Mesenchymal stem cell (in vitro differentiated cells and primary cell): ENCODE results near the gene FAM90A1.
A peak's percentile ranks its signal among the peaks of the same experiment; 100 is the strongest.
"Not testable (repeated sequence)": the region's sequence is repeated elsewhere in the genome, so short reads cannot be mapped to it uniquely, and the experiment has no call there.

Source experiments
- DNase-seq: peaks from one replicate; pipeline ENCODE4 v3.0.0-alpha.2; 2013
- H2AFZ ChIP-seq: one replicate; pipeline ENCODE4 v1.6.1; 2013; ENCODE audit warnings: low read depth, mild to moderate bottlenecking, control low read depth, inconsistent platforms, low read length, moderate library complexity
- H2AK5ac ChIP-seq: 2 replicates; pipeline ENCODE4 v1.6.1; 2013; ENCODE audit warnings: low read length, moderate library complexity, mild to moderate bottlenecking, inconsistent platforms; ENCODE audit not compliant: severe bottlenecking
- H2BK120ac ChIP-seq: one replicate; pipeline ENCODE4 v1.6.1; 2013; ENCODE audit warnings: low read depth, mild to moderate bottlenecking, inconsistent platforms, low read length, moderate library complexity
- H2BK12ac ChIP-seq, 2 experiments: one replicate each; pipeline ENCODE4 v1.6.1; 2013; ENCODE audit warnings: inconsistent platforms in 2 of 2, low read length in 2 of 2, mild to moderate bottlenecking in 2 of 2, moderate library complexity in 2 of 2, control low read depth in 1 of 2
- H2BK15ac ChIP-seq: one replicate; pipeline ENCODE4 v1.6.1; 2013; ENCODE audit warnings: mild to moderate bottlenecking, low read depth, inconsistent platforms; ENCODE audit not compliant: poor library complexity, severe bottlenecking
- H2BK5ac ChIP-seq: 2 replicates; pipeline ENCODE4 v1.6.1; 2013; ENCODE audit warnings: low read depth, mild to moderate bottlenecking, low read length, control low read depth, inconsistent platforms; ENCODE audit not compliant: poor library complexity, severe bottlenecking
- H3K14ac ChIP-seq, 2 experiments: one replicate each; pipeline ENCODE4 v1.6.1; 2013; ENCODE audit warnings: inconsistent platforms in 2 of 2, low read length in 2 of 2, control low read depth in 1 of 2, mild to moderate bottlenecking in 1 of 2, moderate library complexity in 1 of 2
- H3K18ac ChIP-seq, 2 experiments: one replicate each; pipeline ENCODE4 v1.6.1; 2013; ENCODE audit warnings: inconsistent platforms in 2 of 2, low read length in 2 of 2, control low read depth in 1 of 2, low read depth in 1 of 2, mild to moderate bottlenecking in 1 of 2
- H3K23ac ChIP-seq, 2 experiments: one replicate each; pipeline ENCODE4 v1.6.1; 2013; ENCODE audit warnings: inconsistent platforms in 2 of 2, low read length in 2 of 2, mild to moderate bottlenecking in 2 of 2, moderate library complexity in 2 of 2, control low read depth in 1 of 2
- H3K27ac ChIP-seq: 2 replicates; pipeline ENCODE4 v1.5.1; 2013; ENCODE audit warnings: mild to moderate bottlenecking, moderate library complexity, low read length, control low read depth, inconsistent platforms; ENCODE audit not compliant: poor library complexity, severe bottlenecking
- H3K27me3 ChIP-seq, 2 experiments: 2 replicates each; pipeline versions ENCODE4 v1.6.1 to v1.7.0; 2013; ENCODE audit warnings: low read length in 2 of 2, mild to moderate bottlenecking in 2 of 2, moderate library complexity in 2 of 2, control low read depth in 1 of 2, inconsistent platforms in 1 of 2; ENCODE audit not compliant: control insufficient read depth in 1 of 2, insufficient read depth in 1 of 2
- H3K36me3 ChIP-seq, 2 experiments: 2 replicates each; pipeline versions ENCODE4 v1.6.1 to v1.7.0; 2013; ENCODE audit warnings: low read length in 2 of 2, control low read depth in 1 of 2, inconsistent platforms in 1 of 2, low read depth in 1 of 2, mild to moderate bottlenecking in 1 of 2; ENCODE audit not compliant: insufficient read depth in 2 of 2, control insufficient read depth in 1 of 2
- H3K4ac ChIP-seq, 2 experiments: one replicate each; pipeline ENCODE4 v1.6.1; 2013; ENCODE audit warnings: inconsistent platforms in 2 of 2, low read length in 2 of 2, mild to moderate bottlenecking in 2 of 2, moderate library complexity in 2 of 2, control low read depth in 1 of 2, low read depth in 1 of 2
- H3K4me1 ChIP-seq: 2 replicates; pipeline ENCODE4 v1.6.1; 2013; ENCODE audit warnings: low read depth, low read length, control low read depth; ENCODE audit not compliant: control insufficient read depth, insufficient read depth
- H3K4me2 ChIP-seq: 2 replicates; pipeline ENCODE4 v1.6.1; 2013; ENCODE audit warnings: low read length, mild to moderate bottlenecking, inconsistent platforms; ENCODE audit not compliant: poor library complexity, severe bottlenecking
- H3K4me3 ChIP-seq, 2 experiments: 2 replicates each; pipeline versions ENCODE4 v1.5.1 to v1.7.0; 2013; ENCODE audit warnings: low read length in 2 of 2, mild to moderate bottlenecking in 2 of 2, control low read depth in 1 of 2, low read depth in 1 of 2; ENCODE audit not compliant: insufficient read depth in 1 of 2
- H3K79me1 ChIP-seq: replicated peaks from 2 replicates; pipeline ENCODE4 v1.6.1; 2013; ENCODE audit warnings: mild to moderate bottlenecking, control low read depth, low read length, inconsistent platforms; ENCODE audit not compliant: poor library complexity, severe bottlenecking
- H3K9ac ChIP-seq: 2 replicates; pipeline ENCODE4 v1.7.0; 2013; ENCODE audit warnings: mild to moderate bottlenecking, low read length, moderate library complexity
- H3K9me3 ChIP-seq: 2 replicates; pipeline ENCODE4 v1.7.0; 2013; ENCODE audit warnings: mild to moderate bottlenecking, low read length; ENCODE audit not compliant: control insufficient read depth
- H4K8ac ChIP-seq: one replicate; pipeline ENCODE4 v1.6.1; 2013; ENCODE audit warnings: inconsistent platforms, mild to moderate bottlenecking, low read length, moderate library complexity
- H4K91ac ChIP-seq: one replicate; pipeline ENCODE4 v1.6.1; 2013; ENCODE audit warnings: mild to moderate bottlenecking, low read length, inconsistent platforms
- WGBS: methylation state at CpG from one replicate; pipeline ENCODE4 v1.1.7; 2013; ENCODE audit warnings: mixed read lengths; 5-methylcytosine and 5-hydroxymethylcytosine counted together

The FAM90A1 gene

GRCh38 chr12:8235316-8236157, 8.1 kb upstream of the FAM90A1 start:
- not testable (repeated sequence) for H2AFZ ChIP-seq, H2BK15ac ChIP-seq, H3K4me1 ChIP-seq, H3K4me3 ChIP-seq, H2BK120ac ChIP-seq, H4K8ac ChIP-seq, H3K14ac ChIP-seq, H3K27me3 ChIP-seq, H2BK5ac ChIP-seq, H2BK12ac ChIP-seq, H3K4ac ChIP-seq, H3K4me2 ChIP-seq, H3K18ac ChIP-seq, H4K91ac ChIP-seq, H3K23ac ChIP-seq, H3K9ac ChIP-seq, H2AK5ac ChIP-seq, H3K27ac ChIP-seq, H3K79me1 ChIP-seq, H3K9me3 ChIP-seq, H3K36me3 ChIP-seq
- peak; percentile 60 for DNase-seq
- WGBS, result 85% methylated on average over 15 of the region's 26 CpGs

GRCh38 chr12:8234746-8235145, 7.3 kb upstream of the FAM90A1 start:
- H3K27me3 ChIP-seq, H3K36me3 ChIP-seq, H2BK5ac ChIP-seq, H4K8ac ChIP-seq, H3K14ac ChIP-seq, H2BK120ac ChIP-seq, H3K4me3 ChIP-seq, H3K9ac ChIP-seq, H3K23ac ChIP-seq, H3K4me1 ChIP-seq, H2BK15ac ChIP-seq, H4K91ac ChIP-seq, H3K4ac ChIP-seq, H2BK12ac ChIP-seq, H3K79me1 ChIP-seq, H3K18ac ChIP-seq, H3K27ac ChIP-seq, H2AK5ac ChIP-seq, H3K4me2 ChIP-seq, H2AFZ ChIP-seq, H3K9me3 ChIP-seq, DNase-seq: not testable (repeated sequence)
- 86% methylated on average over 7 of the region's 7 CpGs for WGBS

- not testable (repeated sequence) for H3K18ac ChIP-seq, H3K23ac ChIP-seq, H3K27me3 ChIP-seq, H4K91ac ChIP-seq, H3K4ac ChIP-seq, H3K9me3 ChIP-seq, H3K79me1 ChIP-seq, H2AFZ ChIP-seq, H2BK5ac ChIP-seq, H2BK12ac ChIP-seq, H2BK120ac ChIP-seq, H3K4me1 ChIP-seq, DNase-seq, H3K27ac ChIP-seq, H3K4me3 ChIP-seq, H3K36me3 ChIP-seq, H3K14ac ChIP-seq, H2BK15ac ChIP-seq, H2AK5ac ChIP-seq, H4K8ac ChIP-seq, H3K9ac ChIP-seq, H3K4me2 ChIP-seq
- 94% methylated on average over 16 of the region's 20 CpGs for WGBS
Measured at GRCh38 chr12:8233935-8234495, 6.6 kb upstream of the FAM90A1 start.

GRCh38 chr12:8233300-8233855, 6.0 kb upstream of the FAM90A1 start:
- not testable (repeated sequence) for H4K91ac ChIP-seq, H3K9me3 ChIP-seq, H3K4me3 ChIP-seq, DNase-seq, H2BK5ac ChIP-seq, H3K27ac ChIP-seq, H3K14ac ChIP-seq, H3K18ac ChIP-seq, H2AK5ac ChIP-seq, H3K4me2 ChIP-seq, H2BK120ac ChIP-seq, H3K27me3 ChIP-seq, H3K9ac ChIP-seq, H3K79me1 ChIP-seq, H4K8ac ChIP-seq, H2BK15ac ChIP-seq, H3K36me3 ChIP-seq, H3K4me1 ChIP-seq, H3K23ac ChIP-seq, H3K4ac ChIP-seq, H2AFZ ChIP-seq, H2BK12ac ChIP-seq
- WGBS, result 96% methylated on average over 10 of the region's 14 CpGs
